ENCODE data around the gene BCL2L14.
"Not testable (repeated sequence)": the region's sequence is repeated elsewhere in the genome, so short reads cannot be mapped to it uniquely, and the experiment has no call there.

Gene BCL2L14

GRCh38 chr12:12133259-12133658 lies 62.5 kb downstream of the BCL2L14 start:
- peaks cover 62% of the 10 kb centered on the region for H3K36me3 ChIP-seq (ENCODE audit: insufficient read depth, low read length)
- no peak overlapping the region for H3K4me3 ChIP-seq (ENCODE audit: low read length)

GRCh38 chr12:12133785-12134184 lies 63.0 kb downstream of the BCL2L14 start:
- peaks cover 2% of the 10 kb centered on the region for H3K9me3 ChIP-seq (ENCODE audit: low read length)
- no peak overlapping the region for H3K4me3 ChIP-seq (ENCODE audit: low read length)
- no peaks in the 10 kb centered on the region for H3K4me1 ChIP-seq (ENCODE audit: insufficient read depth, low read length)
- no peaks in the 10 kb centered on the region for H3K27me3 ChIP-seq (ENCODE audit: insufficient read depth, low read length)
- no peak overlapping the region for H2AFZ ChIP-seq (ENCODE audit: low read depth, low read length)
- H3K36me3 ChIP-seq (ENCODE audit: insufficient read depth, low read length): peaks cover 61% of the 10 kb centered on the region

More at GRCh38 chr12:12133259-12133658, 62.5 kb downstream of the BCL2L14 start:
- Histone ChIP-seq H2AFZ (ENCODE audit: low read depth, low read length) (no peak overlapping the region), H3K27me3 (ENCODE audit: insufficient read depth, low read length) (no peaks in the 10 kb centered on the region), H3K4me1 (ENCODE audit: insufficient read depth, low read length) (no peaks in the 10 kb centered on the region), H3K9me3 (ENCODE audit: low read length) (peaks cover 2% of the 10 kb centered on the region)

GRCh38 chr12:12138203-12139154 lies 67.7 kb downstream of the BCL2L14 start:
- H3K4me1 ChIP-seq (ENCODE audit: insufficient read depth, low read length): no peaks in the 10 kb centered on the region
- H3K9me3 ChIP-seq (ENCODE audit: low read length): no peaks in the 10 kb centered on the region
- no peak overlapping the region for H2AFZ ChIP-seq (ENCODE audit: low read depth, low read length)
- H3K27me3 ChIP-seq (ENCODE audit: insufficient read depth, low read length): no peaks in the 10 kb centered on the region
- no peak overlapping the region for H3K4me3 ChIP-seq (ENCODE audit: low read length)
- H3K36me3 ChIP-seq (ENCODE audit: insufficient read depth, low read length): peaks cover 44% of the 10 kb centered on the region

GRCh38 chr12:12141000-12141399 lies 70.3 kb downstream of the BCL2L14 start:
- Histone ChIP-seq H3K9me3 (ENCODE audit: low read length) (no peaks in the 10 kb centered on the region), H3K36me3 (ENCODE audit: insufficient read depth, low read length) (peaks cover 47% of the 10 kb centered on the region), H2AFZ (ENCODE audit: low read depth, low read length) (no peak overlapping the region), H3K27me3 (ENCODE audit: insufficient read depth, low read length) (no peaks in the 10 kb centered on the region), H3K4me3 (ENCODE audit: low read length) (no peak overlapping the region), H3K4me1 (ENCODE audit: insufficient read depth, low read length) (no peaks in the 10 kb centered on the region)

GRCh38 chr12:12144531-12144930 lies 73.8 kb downstream of the BCL2L14 start:
- H3K4me3 ChIP-seq (ENCODE audit: low read length); H3K4me1 ChIP-seq (ENCODE audit: insufficient read depth, low read length); H3K9me3 ChIP-seq (ENCODE audit: low read length); H2AFZ ChIP-seq (ENCODE audit: low read depth, low read length); H3K27me3 ChIP-seq (ENCODE audit: insufficient read depth, low read length): not testable (repeated sequence)
- H3K36me3 ChIP-seq (ENCODE audit: insufficient read depth, low read length): peaks cover 52% of the 10 kb centered on the region

- peaks cover 63% of the 10 kb centered on the region for H3K36me3 ChIP-seq (ENCODE audit: insufficient read depth, low read length)
Measured at GRCh38 chr12:12147111-12147510, 76.4 kb downstream of the BCL2L14 start.

More at GRCh38 chr12:12147111-12147510, 76.4 kb downstream of the BCL2L14 start:
- Histone ChIP-seq H3K9me3 (ENCODE audit: low read length) (no peaks in the 10 kb centered on the region), H3K27me3 (ENCODE audit: insufficient read depth, low read length) (no peaks in the 10 kb centered on the region), H3K4me3 (ENCODE audit: low read length) (no peak overlapping the region), H2AFZ (ENCODE audit: low read depth, low read length) (no peak overlapping the region), H3K4me1 (ENCODE audit: insufficient read depth, low read length) (no peaks in the 10 kb centered on the region)
